Measurements from ENCODE around the gene CNOT3.

- TF ChIP-seq CTCF (IDR thresholded peaks at IDR 0.05) (no peak), POLR2A (IDR thresholded peaks at IDR 0.05) (no peak)
These were observed 63.7 kb downstream of the CNOT3 start for GRCh38 chr19:54201172-54201701.

Measured in body of pancreas (tissue), 4 donors.